ENCODE results near the gene CD3G.
"Not testable (repeated sequence)": the region's sequence is repeated elsewhere in the genome, so short reads cannot be mapped to it uniquely, and the experiment has no call there.

The CD3G gene

GRCh38 chr11:118382954-118383353 lies 38.8 kb downstream of the CD3G start:
- DNase-seq: no peak

GRCh38 chr11:118383657-118384056 lies 39.5 kb downstream of the CD3G start:
- no peak for DNase-seq

- no peak for DNase-seq
Observed at GRCh38 chr11:118396097-118396501, 52.0 kb downstream of the CD3G start.

GRCh38 chr11:118397448-118397847 lies 53.3 kb downstream of the CD3G start:
- no peak for DNase-seq

- DNase-seq: no peak
Observed at GRCh38 chr11:118398791-118399559, 54.8 kb downstream of the CD3G start.

GRCh38 chr11:118401151-118401879 lies 57.2 kb downstream of the CD3G start, which contains the start of gene ATP5MG:
Gene ATP5MG (plus strand): TSS chr11:118401606. CDS start chr11:118401666, 60 bp downstream.
- DNase-seq: peak; percentile 82

- peak; percentile 83 for DNase-seq
Observed at GRCh38 chr11:118401880-118402590, 57.9 kb downstream of the CD3G start.

- DNase-seq: not testable (repeated sequence)
Observed at GRCh38 chr11:118402594-118402993, 58.5 kb downstream of the CD3G start.
